Tibial nerve (tissue), 4 donors: ENCODE data around the gene ABCB11.
"Not testable (repeated sequence)": the region's sequence is repeated elsewhere in the genome, so short reads cannot be mapped to it uniquely, and the experiment has no call there.

Experiments used
- EP300 ChIP-seq, 2 donors: sonication (generic); formaldehyde crosslinking; IDR thresholded peaks; one replicate each; pipeline ENCODE4 v1.6.1; 2017; ENCODE audit warnings: antibody characterized with exemption in 2 of 2, mild to moderate bottlenecking in 1 of 2
- TF ChIP-seq, protein P1 (sequence below), 5 experiments: fragments of 200-600 bp in 3 of 5; fragments of 450-650 bp in 2 of 5; sonication (generic) in 3 of 5; IDR thresholded peaks; one replicate each; pipeline ENCODE4 v1.5.1; 2016 to 2019; ENCODE audit warnings: antibody characterized with exemption in 5 of 5, mild to moderate bottlenecking in 3 of 5, moderate library complexity in 2 of 5

DNA sequence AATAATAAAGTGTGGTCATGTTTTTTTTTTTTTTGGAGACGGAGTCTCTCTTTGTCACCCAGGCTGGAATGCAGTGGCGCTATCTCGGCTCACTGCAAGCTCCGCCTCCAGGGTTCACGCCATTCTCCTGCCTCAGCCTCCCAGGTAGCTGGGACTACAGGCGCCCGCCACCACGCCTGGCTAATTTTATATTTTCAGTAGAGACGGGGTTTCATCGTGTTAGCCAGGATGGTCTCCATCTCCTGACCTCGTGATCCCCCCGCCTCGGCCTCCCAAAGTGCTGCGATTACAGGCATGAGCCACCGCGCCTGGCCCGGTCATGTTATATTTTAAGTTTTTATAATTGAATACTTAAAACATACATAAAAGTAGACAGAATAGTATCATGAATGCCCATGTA lies 33.1 kb upstream of the ABCB11 start:
- TF ChIP-seq, protein P1, sequence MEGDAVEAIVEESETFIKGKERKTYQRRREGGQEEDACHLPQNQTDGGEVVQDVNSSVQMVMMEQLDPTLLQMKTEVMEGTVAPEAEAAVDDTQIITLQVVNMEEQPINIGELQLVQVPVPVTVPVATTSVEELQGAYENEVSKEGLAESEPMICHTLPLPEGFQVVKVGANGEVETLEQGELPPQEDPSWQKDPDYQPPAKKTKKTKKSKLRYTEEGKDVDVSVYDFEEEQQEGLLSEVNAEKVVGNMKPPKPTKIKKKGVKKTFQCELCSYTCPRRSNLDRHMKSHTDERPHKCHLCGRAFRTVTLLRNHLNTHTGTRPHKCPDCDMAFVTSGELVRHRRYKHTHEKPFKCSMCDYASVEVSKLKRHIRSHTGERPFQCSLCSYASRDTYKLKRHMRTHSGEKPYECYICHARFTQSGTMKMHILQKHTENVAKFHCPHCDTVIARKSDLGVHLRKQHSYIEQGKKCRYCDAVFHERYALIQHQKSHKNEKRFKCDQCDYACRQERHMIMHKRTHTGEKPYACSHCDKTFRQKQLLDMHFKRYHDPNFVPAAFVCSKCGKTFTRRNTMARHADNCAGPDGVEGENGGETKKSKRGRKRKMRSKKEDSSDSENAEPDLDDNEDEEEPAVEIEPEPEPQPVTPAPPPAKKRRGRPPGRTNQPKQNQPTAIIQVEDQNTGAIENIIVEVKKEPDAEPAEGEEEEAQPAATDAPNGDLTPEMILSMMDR (IDR thresholded peaks at IDR 0.05): not testable (repeated sequence)
- TF ChIP-seq EP300 (IDR thresholded peaks at IDR 0.05): not testable (repeated sequence)
